SW 1271 (cell line): ENCODE measurements around the gene ZNF665.
"Not testable (repeated sequence)": the region's sequence is repeated elsewhere in the genome, so short reads cannot be mapped to it uniquely, and the experiment has no call there.

Source experiments
- DNase-seq, 2 experiments: peaks; one replicate each; lab custom pipeline; 2025; lab: John Stamatoyannopoulos, UW

ZNF665 gene

DNA sequence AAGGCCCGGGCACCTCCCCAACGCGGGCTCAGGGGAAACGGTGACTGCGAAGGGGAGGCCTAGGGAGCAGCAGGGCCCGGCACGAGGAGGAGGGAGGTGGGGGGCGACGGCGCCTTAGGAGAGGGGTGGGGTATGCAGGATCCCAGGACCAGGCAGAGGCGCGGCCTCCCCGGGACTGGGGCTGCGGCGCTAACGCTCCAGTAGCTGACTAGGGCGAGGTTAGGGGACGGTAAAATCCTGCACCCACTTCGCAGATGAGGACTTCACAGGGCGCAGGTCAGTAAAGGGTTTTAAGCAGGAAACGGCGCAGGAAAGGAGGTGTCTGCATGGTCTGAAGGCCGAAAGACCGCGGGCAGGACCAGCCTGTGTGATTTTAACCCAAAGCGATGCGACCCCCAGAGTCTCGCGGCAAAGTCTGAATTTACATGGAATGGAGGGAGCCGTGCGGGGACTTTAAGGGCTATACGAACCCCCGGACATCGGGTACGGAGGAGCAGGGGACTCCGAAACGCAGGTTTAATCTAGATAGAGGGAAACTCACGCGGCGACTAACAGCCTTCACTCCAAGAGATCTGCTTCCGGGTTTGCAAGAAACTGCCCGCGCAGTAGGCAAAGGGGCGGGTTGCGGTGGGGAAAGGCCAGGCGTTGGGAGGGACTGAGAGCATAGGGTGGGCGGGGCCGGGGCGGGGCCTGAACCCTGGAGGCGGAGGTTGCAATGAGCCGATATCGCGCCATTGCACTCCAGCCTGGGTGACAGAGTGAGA lies at the start of gene ZNF665:
ZNF665 (minus strand) TSS at position 588 of the 764 bp plus-strand sequence. CDS start 10,460 bp downstream, outside the sequence.
- DNase-seq: no peak

GRCh38 chr19:53237114-53237777 lies 44.1 kb upstream of the ZNF665 start:
- no peak for DNase-seq

GRCh38 chr19:53224606-53225005 lies 31.4 kb upstream of the ZNF665 start:
- DNase-seq: no peak

DNA sequence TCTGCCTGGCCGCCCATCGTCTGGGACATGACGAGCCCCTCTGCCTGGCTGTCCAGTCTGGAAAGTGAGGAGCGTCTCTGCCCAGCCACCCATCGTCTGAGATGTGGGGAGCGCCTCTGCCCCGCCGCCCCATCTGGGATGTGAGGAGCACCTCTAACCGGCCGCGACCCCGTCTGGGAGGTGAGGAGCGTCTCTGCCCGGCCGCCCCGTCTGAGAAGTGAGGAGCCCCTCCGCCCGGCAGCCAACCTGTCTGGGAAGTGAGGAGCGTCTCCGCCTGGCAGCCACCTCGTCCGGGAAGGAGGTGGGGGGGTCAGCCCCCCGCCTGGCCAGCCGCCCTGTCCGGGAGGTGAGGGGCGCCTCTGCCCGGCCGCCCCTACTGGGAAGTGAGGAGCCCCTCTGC lies 29.6 kb upstream of the ZNF665 start:
- not testable (repeated sequence) for DNase-seq

DNA sequence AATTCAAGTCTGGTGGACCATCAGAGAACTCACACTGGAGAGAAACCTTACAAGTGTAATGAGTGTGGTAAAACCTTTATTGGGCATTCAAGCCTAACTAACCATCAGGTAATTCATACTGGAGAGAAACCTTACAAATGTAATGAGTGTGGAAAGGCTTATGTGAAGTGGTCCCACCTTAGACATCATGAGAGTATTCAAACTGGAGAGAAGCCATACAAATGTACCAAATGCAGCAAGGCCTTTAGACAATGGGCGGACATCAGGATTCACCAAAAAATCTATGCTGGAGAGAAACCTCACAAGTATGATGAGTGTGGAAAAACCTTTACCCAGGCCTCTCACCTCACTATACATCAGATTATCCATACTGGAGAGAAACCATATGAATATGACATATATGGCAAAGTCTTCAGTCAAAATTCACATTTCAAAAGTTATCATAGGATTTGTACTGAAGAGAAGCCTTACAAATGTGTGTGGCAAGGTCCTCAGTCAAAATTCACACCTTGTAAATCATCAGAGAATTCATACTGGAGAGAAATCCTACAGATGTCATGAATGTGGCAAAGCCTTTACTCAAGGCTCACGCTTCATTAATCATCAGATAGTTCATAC lies 19.7 kb upstream of the ZNF665 start:
- DNase-seq: no peak

DNA sequence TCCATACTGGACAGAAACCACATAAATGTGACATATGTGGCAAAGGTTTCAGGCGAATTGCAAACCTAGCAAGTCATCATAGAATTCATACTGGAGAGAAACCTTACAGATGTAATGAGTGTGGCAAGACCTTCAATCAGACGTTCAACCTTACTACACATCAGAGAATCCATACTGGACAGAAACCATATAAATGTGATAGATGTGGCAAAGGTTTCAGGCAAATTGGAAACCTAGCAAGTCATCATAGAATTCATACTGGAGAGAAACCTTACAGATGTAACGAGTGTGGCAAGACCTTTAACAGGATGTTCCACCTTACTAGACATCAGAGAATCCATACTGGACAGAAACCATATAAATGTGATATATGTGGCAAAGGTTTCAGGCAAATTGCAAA lies 18.4 kb upstream of the ZNF665 start:
- not testable (repeated sequence) for DNase-seq

- DNase-seq: no peak
Observed at GRCh38 chr19:53196777-53197396, 3.7 kb upstream of the ZNF665 start.

- DNase-seq: peak in 1 of 2 experiments; percentile 52
Observed at GRCh38 chr19:53195265-53195903, 2.2 kb upstream of the ZNF665 start.

DNA sequence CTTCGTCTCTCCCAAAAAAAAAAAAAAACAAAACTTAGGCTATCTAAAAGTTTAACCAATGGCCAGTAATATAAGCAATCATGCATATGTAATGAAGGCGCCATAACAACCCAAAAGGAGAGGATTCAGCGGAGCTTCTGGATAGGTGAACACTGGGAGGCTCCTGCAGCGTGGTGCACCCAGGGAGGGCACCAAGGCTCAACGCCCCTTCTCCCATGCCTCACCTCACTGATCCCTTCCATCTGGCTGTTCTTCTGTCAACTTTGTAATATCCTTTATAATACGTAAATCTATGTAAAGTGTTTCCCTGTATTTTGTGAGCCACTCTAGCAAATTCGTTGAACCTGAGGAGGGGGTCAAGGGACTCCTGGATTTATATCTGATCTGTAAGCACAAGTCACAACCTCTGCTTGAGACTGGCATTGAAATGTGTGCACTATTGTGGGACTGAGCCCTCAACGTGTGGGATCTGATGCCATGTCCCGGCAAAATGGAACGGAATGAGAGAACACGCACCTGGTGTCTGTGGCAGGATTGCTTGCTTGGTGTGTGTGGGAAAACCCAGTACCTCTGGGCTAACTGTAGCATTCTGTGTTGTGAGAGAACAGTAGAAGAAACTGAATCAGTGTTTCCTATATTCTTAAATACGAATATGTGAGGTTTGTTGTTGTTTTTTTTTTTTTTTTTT lies 521 bp upstream of the ZNF665 start:
- DNase-seq: no peak

DNA sequence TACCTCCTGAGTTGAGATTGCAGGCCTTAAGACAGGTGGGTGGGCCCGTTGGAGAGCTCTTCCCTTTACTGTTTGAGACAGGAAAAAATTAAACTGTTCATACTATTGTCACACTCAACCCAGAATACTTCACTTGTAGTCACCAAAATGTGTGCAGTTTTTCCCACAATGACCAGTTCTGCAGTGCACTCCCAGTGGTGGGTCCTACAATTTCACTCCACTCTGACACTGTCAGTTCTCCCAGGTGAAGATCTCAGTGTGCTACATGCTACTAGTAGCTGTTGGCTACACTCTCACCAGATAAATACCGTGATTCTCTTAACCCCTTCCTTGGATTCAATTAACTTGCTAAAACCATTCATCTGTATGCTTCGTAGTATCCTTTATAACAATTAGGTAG lies 2.9 kb downstream of the ZNF665 start:
- DNase-seq: no peak

- not testable (repeated sequence) for DNase-seq
Observed at GRCh38 chr19:53189691-53190198, 3.4 kb downstream of the ZNF665 start.

- DNase-seq: not testable (repeated sequence)
Observed at GRCh38 chr19:53185155-53185882, 7.8 kb downstream of the ZNF665 start.

- DNase-seq: no peak
Observed at GRCh38 chr19:53183146-53183764, 9.9 kb downstream of the ZNF665 start.

DNA sequence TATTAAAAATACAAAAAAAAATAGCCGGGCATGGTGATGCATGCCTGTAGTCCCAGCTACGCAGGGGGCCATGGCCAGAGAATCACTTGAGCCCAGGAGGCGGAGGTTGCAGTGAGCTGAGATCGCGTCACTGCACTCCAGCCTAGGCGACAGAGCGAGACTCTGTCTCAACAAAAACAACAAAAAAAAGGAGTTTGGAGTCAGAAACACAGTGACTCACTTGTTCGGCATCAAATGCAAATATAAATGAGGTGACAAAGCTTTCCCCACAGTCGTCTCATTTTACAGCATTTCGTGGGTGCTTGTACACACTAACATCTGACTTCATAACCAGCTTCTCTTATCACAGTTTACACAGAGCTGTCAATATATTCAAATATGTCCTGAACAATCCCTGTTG lies 11.0 kb downstream of the ZNF665 start:
- no peak for DNase-seq

- no peak for DNase-seq
Observed at GRCh38 chr19:53177986-53178385, 15.2 kb downstream of the ZNF665 start.

DNA sequence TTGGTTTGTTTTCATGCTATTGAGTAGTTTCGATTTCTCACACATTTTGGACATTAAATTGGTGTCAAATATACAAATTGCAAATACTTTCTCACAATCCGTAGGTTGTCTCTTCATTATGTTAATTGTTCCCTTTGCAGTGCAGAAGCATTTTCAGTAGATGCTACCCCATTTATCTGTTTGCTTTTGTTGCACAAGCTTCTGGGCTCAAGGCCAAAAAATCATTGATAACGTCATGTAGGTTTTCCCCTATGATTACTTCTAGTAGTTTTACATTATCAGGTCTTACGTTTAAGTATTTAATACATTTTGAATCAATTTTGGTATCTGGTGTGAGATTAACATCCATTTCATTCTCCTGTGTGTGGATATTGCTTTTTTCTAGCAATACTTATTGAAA lies 20.3 kb downstream of the ZNF665 start:
- DNase-seq: no peak

GRCh38 chr19:53165691-53166091 lies 27.5 kb downstream of the ZNF665 start:
- DNase-seq: no peak

DNA sequence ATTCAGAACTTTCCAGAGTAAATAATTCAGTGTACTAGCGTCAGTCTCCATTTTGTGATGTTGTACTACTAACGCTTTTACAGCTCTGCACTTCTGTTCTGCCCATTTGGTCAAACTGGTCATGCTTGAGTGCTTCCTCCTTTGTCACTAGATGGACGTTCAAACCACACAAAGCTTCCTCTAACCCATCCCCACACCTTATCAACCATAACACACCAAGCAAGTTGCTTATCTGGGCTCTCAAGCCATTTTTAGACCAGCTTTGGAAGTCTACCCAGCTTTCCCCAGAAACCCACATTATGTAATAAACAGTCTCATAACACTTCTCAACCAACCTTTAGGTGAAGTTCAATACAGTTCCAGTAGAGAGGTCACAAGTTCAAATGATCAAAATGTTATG lies 32.0 kb downstream of the ZNF665 start:
- no peak for DNase-seq

DNA sequence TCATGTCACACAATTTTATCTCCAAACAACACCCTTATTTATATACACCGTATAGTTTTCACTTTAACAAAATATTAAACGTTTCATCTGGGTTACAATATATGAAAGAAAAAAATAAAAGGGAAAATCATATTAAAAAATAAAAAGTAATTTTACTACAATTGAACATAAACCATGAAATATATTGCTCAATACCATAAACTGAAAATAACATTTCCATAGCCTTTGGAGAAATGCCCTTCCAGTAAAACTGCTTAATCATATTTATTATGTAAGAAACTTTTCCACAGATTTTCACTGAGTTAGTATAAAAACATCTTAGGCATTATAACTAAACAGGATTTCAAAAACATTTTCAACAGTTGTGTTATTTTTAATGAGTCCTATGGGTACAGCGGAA lies 32.8 kb downstream of the ZNF665 start:
- DNase-seq: no peak

- DNase-seq: no peak
Observed at GRCh38 chr19:53158119-53158656, 35.0 kb downstream of the ZNF665 start.
